Skeletal muscle tissue (tissue), 4 donors: Measurements from ENCODE around the gene RPTN. TPM values are rescaled to one million over a fixed set of nuclear protein-coding genes. Genes with fewer than 3 reads are reported as not detected.
A peak's percentile ranks its signal among the peaks of the same experiment; 100 is the strongest.

Experiments
- H3K27ac ChIP-seq: one replicate; pipeline ENCODE4 v1.7.0; 2013; ENCODE audit warnings: mild to moderate bottlenecking, low read depth, low read length, inconsistent platforms
- H3K27me3 ChIP-seq, 3 donors: one replicate each; pipeline ENCODE4 v1.7.0; 2013; ENCODE audit warnings: low read length in 3 of 3; ENCODE audit not compliant: control insufficient read depth in 3 of 3, insufficient read depth in 3 of 3
- H3K36me3 ChIP-seq, 3 donors: one replicate each; pipeline ENCODE4 v1.7.0; 2013; ENCODE audit warnings: low read length in 3 of 3; ENCODE audit not compliant: control insufficient read depth in 3 of 3, insufficient read depth in 3 of 3
- H3K4me1 ChIP-seq, 3 donors: one replicate each; pipeline ENCODE4 v1.7.0; 2013; ENCODE audit warnings: low read length in 3 of 3, mild to moderate bottlenecking in 3 of 3; ENCODE audit not compliant: control insufficient read depth in 3 of 3, insufficient read depth in 3 of 3
- H3K4me3 ChIP-seq, 3 donors: one replicate each; pipeline ENCODE4 v1.7.0; 2013; ENCODE audit warnings: low read length in 3 of 3
- H3K9ac ChIP-seq, 3 donors: one replicate each; pipeline ENCODE4 v1.7.0; 2013; ENCODE audit warnings: low read length in 3 of 3, mild to moderate bottlenecking in 3 of 3, moderate library complexity in 2 of 3, low read depth in 1 of 3
- H3K9me3 ChIP-seq, 3 donors: one replicate each; pipeline ENCODE4 v1.7.0; 2013; ENCODE audit warnings: low read length in 3 of 3; ENCODE audit not compliant: control insufficient read depth in 3 of 3
- total RNA-seq: library from RNA; depleted of rRNA; stranded (reverse); fragments of >200 nt; gene quantifications from one replicate; pipeline ENCODE4 v1.2.3, GENCODE V29; 2014
- donor health status: Osteomylitis.

The RPTN gene
- total RNA-seq, 1 donor from 2014 or later = not detected

- H3K27me3 ChIP-seq = peaks cover 76 to 88% (median 76%) of the 10 kb centered on the region in 3 donors
Observed at GRCh38 chr1:152112101-152112884, 46.7 kb downstream of the RPTN start.

GRCh38 chr1:152111515-152111968 is 47.5 kb downstream of the RPTN start:
- no peak overlapping the region for H3K27ac ChIP-seq
- peaks cover 80 to 88% (median 82%) of the 10 kb centered on the region in 3 donors for H3K27me3 ChIP-seq
- H3K4me3 ChIP-seq = peak overlapping the region; percentile 52 to 63 (median 61)
- no peaks in the 10 kb centered on the region for H3K36me3 ChIP-seq
- H3K9ac ChIP-seq = no peak overlapping the region
- H3K4me1 ChIP-seq = peaks cover 26 to 31% (median 31%) of the 10 kb centered on the region in 3 donors
- peaks cover 2 to 4% (median 3%) of the 10 kb centered on the region in 3 donors for H3K9me3 ChIP-seq

More at GRCh38 chr1:152112101-152112884, 46.7 kb downstream of the RPTN start:
- no peak overlapping the region for H3K27ac ChIP-seq
- H3K4me3 ChIP-seq = peak overlapping the region; percentile 28 to 62 (median 54)
- no peaks in the 10 kb centered on the region for H3K36me3 ChIP-seq
- peaks cover 26 to 31% (median 31%) of the 10 kb centered on the region in 3 donors for H3K4me1 ChIP-seq
- no peak overlapping the region for H3K9ac ChIP-seq
- H3K9me3 ChIP-seq = peaks cover 2 to 4% (median 3%) of the 10 kb centered on the region in 3 donors

GRCh38 chr1:152110860-152111514 is 48.0 kb downstream of the RPTN start:
- no peaks in the 10 kb centered on the region for H3K36me3 ChIP-seq
- peaks cover 83 to 89% (median 87%) of the 10 kb centered on the region in 3 donors for H3K27me3 ChIP-seq
- H3K4me3 ChIP-seq = peak overlapping the region; percentile 52 to 63 (median 61)
- no peak overlapping the region for H3K9ac ChIP-seq
- peaks cover 26 to 31% (median 31%) of the 10 kb centered on the region in 3 donors for H3K4me1 ChIP-seq
- peaks cover 2 to 4% (median 3%) of the 10 kb centered on the region in 3 donors for H3K9me3 ChIP-seq
- no peak overlapping the region for H3K27ac ChIP-seq

GRCh38 chr1:152110365-152110859 is 48.6 kb downstream of the RPTN start:
- no peaks in the 10 kb centered on the region for H3K36me3 ChIP-seq
- no peak overlapping the region for H3K9ac ChIP-seq
- H3K27me3 ChIP-seq = peaks cover 78 to 88% (median 87%) of the 10 kb centered on the region in 3 donors
- peaks cover 26 to 31% (median 31%) of the 10 kb centered on the region in 3 donors for H3K4me1 ChIP-seq
- no peak overlapping the region for H3K27ac ChIP-seq
- peak overlapping the region; percentile 52 to 63 (median 61) for H3K4me3 ChIP-seq
- peaks cover 2 to 4% (median 3%) of the 10 kb centered on the region in 3 donors for H3K9me3 ChIP-seq

DNA sequence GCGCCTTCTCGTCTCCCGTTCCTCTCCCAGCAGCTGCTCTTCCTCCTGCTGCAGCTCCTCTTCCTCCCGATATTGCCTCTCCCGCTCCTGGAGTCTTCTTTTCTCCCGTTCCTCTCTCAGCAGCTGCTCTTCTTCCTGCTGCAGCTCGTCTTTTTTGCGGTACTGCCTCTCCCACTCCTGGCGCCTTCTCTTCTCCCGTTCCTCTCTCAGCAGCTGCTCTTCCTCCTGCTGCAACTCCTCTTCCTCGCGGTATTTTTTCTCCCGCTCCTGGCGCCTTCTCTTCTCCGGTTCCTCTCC is 49.1 kb downstream of the RPTN start:
- Histone ChIP-seq H3K9me3 (peaks cover 1 to 4% (median 3%) of the 10 kb centered on the region in 3 donors), H3K9ac (no peak overlapping the region), H3K36me3 (no peaks in the 10 kb centered on the region), H3K4me1 (peaks cover 26 to 31% (median 31%) of the 10 kb centered on the region in 3 donors), H3K4me3 (peak overlapping the region; percentile 52 to 63 (median 61)), H3K27ac (no peak overlapping the region), H3K27me3 (peaks cover 76 to 83% (median 82%) of the 10 kb centered on the region in 3 donors)

DNA sequence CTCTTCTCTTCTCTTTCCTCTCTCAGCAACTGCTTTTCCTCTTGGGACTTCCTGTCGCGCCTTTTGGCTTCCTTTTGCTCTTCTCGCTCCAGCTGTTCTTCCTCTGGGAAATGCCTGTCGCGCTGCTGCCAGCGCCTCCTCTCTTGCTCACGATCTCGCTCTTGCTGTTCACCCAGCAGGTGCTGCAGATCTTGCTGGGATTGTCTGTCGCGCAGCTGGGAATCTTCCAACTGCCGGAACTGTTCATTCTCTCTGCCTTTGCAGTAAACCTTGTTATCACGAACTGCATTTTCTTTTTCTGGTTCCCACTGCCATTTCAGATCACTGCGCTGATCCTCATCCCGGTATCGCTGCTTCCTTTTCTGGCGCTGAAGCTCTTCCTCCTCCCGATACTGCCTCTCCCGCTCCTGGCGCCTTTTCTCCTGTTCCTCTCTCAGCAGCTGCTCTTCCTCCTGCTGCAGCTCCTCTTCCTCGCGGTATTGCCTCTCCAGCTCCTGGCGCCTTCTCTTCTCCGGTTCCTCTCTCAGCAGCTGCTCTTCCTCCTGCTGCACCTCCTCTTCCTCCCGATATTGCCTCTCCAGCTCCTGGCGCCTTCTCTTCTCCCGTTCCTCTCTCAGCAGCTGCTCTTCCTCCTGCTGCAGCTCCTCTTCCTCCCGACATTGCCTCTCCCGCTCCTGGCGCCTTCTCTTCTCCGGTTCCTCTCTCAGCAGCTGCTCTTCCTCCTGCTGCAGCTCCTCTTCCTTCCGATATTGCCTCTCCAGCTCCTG is 49.6 kb downstream of the RPTN start:
- Histone ChIP-seq H3K9ac (no peak overlapping the region), H3K9me3 (peaks cover 0 to 4% (median 3%) of the 10 kb centered on the region in 3 donors), H3K36me3 (no peaks in the 10 kb centered on the region), H3K4me1 (peaks cover 26 to 31% (median 31%) of the 10 kb centered on the region in 3 donors), H3K27me3 (peaks cover 73 to 83% (median 79%) of the 10 kb centered on the region in 3 donors), H3K27ac (no peak overlapping the region), H3K4me3 (peak overlapping the region; percentile 52 to 63 (median 61))

DNA sequence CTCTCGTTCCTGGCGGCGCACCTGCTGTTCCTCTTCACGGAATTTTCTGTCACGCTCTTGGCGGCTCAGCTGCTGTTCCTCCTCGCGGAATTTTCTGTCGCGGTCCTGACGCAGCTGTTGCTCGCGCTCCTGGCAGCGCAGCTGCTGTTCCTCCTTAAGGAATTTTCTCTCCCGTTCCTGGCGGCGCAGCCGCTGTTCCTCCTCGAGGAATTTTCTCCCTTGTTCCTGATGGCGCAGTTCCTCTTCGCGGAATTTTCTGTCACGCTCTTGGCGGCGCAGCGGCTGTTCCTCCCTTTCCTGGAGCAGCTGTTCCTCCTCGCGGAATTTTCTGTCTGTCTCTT is 50.2 kb downstream of the RPTN start:
- H3K4me1 ChIP-seq = peaks cover 26 to 31% (median 31%) of the 10 kb centered on the region in 3 donors
- peaks cover 73 to 81% (median 73%) of the 10 kb centered on the region in 3 donors for H3K27me3 ChIP-seq
- no peaks in the 10 kb centered on the region for H3K36me3 ChIP-seq
- H3K9me3 ChIP-seq = peaks cover 0 to 4% (median 3%) of the 10 kb centered on the region in 3 donors
- H3K27ac ChIP-seq = no peak overlapping the region
- H3K4me3 ChIP-seq = peak overlapping the region in 1 of 3 donors; percentile 63
- H3K9ac ChIP-seq = no peak overlapping the region

DNA sequence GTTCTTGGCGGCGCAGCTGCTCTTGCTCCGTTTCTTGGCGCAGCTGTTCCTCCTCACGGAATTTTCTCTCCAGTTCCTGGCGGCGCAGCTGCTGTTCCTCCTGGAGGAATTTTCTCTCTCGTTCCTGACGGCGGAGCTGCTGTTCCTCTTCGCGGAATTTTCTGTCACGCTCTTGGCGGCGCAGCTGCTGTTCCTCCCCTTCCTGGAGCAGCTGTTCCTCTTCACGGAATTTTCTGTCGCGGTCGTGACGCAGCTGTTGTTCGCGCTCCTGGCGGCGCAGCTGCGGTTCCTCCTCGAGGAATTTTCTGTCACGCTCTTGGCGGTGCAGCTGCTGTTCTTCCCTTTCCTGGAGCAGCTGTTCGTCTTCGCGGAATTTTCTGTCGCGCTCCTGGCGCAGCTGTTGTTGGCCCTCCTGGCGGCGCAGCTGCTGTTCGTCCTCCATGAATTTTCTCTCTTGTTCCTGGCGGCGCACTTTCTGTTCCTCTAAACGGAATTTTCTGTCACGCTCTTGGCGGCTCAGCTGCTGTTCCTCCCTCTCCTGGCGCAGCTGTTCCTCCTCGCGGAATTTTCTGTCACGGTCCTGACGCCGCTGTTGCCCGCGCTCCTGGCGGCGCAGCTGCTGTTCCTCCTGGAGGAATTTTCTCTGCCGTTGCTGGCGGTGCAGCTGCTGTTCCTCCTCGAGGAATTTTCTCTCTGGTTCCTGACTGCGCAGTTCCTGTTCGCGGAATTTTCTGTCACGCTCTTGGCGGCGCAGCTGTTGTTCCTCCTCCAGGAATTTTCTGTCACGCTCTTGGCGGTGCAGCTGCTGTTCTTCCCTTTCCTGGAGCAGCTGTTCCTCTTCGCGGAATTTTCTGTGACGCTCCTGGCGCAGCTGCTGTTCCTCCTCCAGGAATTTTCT is 50.8 kb downstream of the RPTN start:
- Histone ChIP-seq H3K9ac (no peak overlapping the region), H3K36me3 (no peaks in the 10 kb centered on the region), H3K4me3 (peak overlapping the region in 1 of 3 donors; percentile 43), H3K4me1 (peaks cover 26 to 31% (median 31%) of the 10 kb centered on the region in 3 donors), H3K27me3 (peaks cover 67 to 75% (median 72%) of the 10 kb centered on the region in 3 donors), H3K27ac (no peak overlapping the region), H3K9me3 (peaks cover 0 to 4% (median 3%) of the 10 kb centered on the region in 3 donors)
